VCaP (cell line): Measurements from ENCODE around the gene SMIM15.

ENCODE experiments used
- H3K27ac ChIP-seq: fragments of 450-650 bp; 2 replicates; pipeline ENCODE4 v1.5.1; 2017
- CTCF ChIP-seq: fragments of 450-650 bp; conservative IDR thresholded peaks from 2 replicates; pipeline ENCODE4 v1.5.1; 2017; ENCODE audit warnings: mild to moderate bottlenecking, moderate library complexity

The SMIM15 gene

GRCh38 chr5:61115968-61116367 lies 46.3 kb downstream of the SMIM15 start:
- H3K27ac ChIP-seq: no peak overlapping the region
- TF ChIP-seq CTCF: no peak

- TF ChIP-seq CTCF: no peak
- no peak overlapping the region for H3K27ac ChIP-seq
These were observed 47.8 kb downstream of the SMIM15 start for GRCh38 chr5:61114441-61114840.
